NCI-H82 treated with DMSO at 0.1 percent for 48 hours (cell line): ENCODE data around the gene ADRB2.

Experiments used
- DNase-seq: peaks from one replicate; lab custom pipeline; 2025; ENCODE audit not compliant: unreplicated experiment; lab: John Stamatoyannopoulos, UW

Gene ADRB2

DNA sequence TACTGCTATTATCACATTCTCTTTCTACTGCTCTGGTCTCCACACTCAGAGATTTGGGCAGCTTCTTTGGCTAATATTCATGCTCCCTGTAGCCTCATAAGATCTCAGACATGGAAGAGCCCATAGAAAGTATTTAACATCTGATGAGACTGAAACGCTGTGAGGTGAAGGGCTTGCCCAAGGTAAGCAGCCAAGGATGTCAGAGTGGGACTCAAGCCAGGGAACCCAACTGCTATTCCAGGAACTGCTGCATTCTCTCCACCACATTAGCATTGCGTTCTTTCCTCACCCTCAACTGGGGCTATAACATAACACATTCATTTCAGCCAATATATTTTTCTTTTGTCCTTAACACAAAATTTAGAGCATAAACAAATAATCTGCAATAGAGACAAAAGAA, 3.8 kb downstream of the ADRB2 start:
- DNase-seq, result no peak

DNA sequence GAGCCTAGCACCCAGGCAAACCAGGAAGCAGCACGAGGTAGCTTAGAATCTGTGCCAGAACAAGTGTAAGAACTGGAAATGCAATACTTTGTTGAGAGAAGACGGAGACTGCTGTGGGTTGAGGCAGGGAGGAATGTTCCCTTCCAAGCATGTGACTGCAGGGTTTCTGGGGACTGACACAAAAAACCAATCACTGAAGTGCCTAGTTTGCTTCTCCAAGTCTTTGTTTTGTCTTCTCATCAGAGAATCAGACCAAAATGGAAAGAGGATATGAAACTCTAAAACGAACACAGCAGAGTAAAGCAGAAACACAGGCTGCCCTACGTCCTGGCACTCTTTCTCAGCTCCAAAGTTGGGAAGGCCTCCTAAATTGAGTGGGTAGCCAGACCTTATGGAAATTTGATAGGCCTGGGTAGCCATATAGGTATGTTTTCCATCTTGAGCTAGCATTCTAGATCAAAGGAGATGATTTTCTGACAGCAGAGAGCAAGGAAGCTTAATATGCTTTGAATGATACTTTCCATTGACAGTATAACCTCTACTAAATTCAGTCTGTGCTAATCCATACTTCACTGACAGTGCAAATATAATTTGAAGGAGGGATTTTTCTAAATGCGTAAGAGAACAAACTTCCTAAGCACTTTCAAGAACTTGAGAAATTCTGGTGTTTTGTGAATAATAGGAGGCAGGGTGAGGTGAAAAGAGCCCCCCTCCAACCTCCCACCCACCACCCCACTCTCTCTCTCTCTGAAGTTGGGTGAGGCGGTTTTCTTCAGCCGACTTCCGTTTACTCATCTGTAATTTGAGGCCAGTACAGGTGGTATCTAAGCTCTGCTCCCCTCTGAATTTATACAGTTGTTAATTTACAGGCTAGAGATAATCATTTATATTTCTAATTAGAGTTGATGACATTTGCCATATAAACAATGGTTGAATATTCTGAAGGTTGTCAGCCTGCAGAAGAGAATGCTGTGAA, 5.5 kb downstream of the ADRB2 start:
- no peak for DNase-seq

DNA sequence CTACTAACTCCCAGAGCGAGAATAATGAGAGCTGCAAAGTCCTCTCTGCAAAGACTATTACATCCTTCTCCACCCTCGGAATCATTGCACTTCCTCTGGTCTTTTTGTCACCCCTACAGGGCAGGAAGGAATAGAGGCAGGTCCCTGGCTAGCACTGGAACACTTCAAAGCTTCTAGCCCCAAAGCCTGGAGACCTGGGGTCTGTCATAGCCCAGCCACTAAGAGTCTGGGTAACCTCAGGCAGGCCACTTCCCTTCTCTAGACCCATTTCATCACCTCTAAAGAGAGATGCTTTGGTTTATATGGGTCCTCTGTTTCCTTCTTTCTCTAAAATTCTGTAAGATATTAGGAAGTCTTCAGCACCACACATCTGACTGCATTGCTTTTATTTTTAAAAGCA, 6.7 kb downstream of the ADRB2 start:
- no peak for DNase-seq

DNA sequence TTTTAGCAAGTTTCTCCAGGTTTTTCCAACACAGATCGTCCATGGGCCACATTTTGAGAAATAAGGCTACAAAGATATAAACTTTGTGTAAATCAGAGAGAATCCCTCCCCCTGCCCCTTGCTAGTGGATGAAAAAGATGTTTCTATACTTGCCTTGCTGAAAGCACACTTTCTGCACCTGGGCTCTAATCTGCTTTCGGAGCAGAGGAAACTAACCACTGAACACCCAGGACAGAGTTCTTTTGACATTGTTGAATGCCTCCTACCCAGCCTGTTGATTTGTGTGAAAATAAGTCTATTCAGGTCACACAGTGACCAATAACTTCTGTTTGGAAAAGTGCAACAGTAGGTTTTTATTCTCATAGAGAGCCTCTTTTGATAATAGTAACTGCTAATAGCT, 7.5 kb downstream of the ADRB2 start:
- DNase-seq, result no peak

DNA sequence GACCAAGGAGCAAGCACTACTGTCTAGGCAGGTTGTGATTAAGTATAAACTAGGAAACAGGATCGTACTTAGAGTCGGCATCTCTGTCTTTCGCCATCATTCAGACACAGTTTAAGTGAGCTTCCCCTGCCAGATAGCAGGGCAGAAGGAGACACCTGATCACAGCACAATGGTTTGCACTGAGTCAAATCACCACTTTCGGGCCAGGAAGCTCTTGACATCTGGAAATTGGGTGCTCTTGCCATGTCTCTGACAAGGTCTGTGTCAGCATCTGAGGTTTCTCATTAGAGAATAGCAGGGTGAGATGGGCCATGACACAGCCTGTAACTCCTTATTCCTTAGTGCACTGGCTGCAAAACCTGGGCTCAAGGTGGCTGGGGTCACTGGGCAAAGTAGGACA, 8.3 kb downstream of the ADRB2 start:
- DNase-seq, result no peak

DNA sequence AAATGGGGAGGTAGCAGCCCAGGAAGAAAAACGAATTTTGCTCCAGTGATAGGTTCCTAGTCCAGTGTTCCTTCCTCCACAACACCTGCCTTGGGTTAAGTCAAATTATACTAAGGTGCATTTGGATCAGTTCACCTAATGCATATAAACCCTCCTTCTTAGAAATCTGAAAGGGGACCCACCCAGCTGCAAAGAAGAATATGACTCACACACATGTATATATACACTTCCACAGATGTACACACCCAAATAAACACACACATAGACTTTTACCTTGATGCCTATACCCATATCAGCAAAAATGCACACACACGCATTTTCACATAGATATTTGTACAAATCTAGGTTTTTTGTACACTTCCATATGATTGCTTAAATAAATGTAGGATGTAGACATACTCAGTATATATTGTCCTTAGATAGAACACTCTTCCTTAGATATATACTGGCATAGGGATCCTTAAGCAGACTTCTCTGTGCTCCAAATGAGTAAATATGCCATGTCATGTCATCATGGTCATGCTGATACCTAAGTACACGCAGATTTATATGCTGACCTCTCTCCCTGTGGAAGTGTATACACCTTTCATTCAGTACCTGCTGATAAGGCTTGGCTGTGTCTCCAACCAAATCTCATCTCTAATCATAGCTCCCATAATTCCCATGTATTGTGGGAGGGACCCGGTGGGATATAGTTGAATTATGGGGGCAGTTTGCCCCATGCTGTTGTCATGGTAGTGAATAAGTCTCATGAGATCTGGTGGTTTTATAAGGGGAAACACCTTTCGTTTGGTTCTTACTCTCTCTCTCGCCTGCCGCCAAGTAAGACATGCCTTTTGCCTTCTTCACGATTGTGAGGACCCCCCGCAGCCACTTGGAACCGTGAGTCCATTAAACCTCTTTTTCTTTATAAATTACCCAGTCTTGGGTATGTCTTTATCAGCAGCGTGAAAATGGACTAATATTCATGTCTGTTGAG, 10.2 kb downstream of the ADRB2 start:
- no peak for DNase-seq

DNA sequence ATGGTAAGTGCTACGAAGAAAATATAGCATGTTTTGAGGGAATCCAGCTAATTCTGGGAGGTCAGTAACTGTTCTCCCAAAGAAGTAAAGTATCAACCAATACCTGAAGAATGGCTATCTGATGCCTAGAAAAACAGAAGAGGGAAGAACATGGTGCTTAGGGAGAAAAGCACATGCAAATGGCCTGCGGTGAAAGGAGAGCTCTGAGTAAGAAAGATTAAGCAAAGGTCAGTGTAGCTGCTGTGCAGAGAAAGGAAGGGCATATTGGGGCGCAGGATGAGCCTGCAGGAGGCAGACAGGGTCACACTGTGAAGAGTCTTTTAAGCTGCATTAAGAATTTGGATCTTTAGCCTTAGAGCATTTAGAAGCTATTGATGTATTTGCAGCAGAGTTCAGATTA, 11.0 kb downstream of the ADRB2 start:
- DNase-seq, result no peak

DNA sequence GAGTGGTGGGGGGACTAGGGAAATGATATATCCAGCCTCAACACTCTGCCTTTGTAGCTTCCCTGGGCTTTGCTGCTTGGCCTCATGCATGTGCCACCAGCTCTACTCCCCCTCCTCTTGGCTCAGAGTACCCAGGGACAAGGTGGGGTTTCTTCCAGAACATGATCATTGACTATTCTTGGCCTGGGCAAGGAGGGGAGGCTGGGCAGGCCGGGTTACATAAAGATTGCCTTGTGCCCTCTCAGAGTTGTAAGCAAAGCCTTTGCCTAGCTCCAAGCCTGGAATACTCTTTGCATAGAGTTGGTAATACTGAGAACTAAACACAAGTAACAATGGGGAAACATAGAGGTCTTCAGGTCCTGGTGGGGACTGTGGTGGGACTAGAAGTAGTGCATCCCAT, 11.9 kb downstream of the ADRB2 start:
- no peak for DNase-seq

DNA sequence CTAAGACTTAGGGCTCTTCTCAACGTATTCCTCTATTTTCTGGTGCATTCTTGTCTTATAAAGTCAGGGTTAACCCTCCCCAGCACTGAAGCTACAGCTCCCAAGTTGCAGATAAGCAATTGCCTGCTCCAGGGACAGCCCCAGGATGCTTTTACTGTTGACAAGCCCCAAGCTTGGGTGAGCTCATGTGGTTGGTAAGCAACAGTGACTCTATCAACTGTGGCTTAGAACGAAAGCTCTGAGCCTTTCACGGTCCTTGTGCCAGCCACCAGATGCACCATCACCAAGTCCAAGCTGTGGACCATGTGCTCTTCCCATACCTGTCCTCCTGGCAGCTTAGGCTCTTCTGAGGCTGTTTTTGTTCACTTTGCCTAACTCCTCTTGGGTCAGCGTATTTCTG, 13.5 kb downstream of the ADRB2 start:
- DNase-seq, result no peak

DNA sequence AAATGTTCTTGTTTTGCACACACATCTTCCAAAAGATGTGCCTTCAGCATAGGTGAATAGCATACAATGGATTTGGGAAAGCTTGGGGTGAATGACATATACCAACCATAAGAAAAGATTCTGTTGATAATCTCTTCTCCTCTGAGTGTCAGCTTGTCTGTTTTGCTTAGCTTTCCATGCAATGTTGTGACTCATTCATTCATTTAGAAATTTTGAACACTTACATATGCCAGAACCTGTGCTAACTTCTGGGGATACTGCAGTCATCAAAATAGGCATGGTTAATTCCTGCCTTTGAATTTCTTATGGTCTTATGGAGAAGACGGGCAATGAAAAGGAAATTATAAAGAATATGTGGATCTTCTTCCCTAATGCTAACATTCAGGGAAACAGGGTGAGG, 14.1 kb downstream of the ADRB2 start:
- DNase-seq, result no peak

DNA sequence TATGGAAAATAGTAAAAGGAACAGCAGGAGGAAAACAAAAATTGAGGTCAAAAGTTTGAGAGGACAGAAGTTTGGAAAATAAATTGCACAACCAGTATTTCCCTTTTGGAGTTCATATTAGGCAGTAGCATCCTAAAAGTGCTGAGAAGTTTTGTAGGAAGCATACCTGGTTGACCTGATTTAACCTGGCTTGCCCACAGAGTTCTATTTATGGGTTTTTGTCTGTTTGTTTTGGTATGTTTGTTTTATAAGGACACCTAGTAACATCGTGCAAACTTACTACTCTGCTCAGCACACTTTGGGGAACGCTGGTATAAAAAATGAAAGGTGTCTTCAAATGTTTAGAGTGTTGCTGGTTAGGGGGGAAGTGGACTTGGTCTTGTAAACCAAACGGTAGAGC, 15.1 kb downstream of the ADRB2 start:
- no peak for DNase-seq

DNA sequence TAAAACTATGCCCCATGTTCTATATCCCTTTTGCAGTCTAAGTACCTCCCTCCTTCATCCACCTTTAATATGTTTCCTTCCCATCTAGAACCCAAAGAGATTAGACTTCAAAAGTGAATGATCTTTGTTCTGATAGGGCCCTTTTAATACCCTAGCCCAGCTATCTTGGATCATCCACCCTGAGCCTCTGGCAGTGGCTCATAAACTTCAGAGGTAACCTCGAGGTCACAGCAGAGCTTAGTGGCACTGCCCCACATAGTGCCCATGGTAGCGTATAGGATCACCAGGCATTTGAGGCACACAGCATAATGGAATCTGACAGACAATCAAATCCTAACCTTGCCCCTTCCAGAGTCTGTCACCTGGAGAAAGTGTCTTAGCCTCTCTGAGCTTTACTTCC, 15.8 kb downstream of the ADRB2 start:
- no peak for DNase-seq

DNA sequence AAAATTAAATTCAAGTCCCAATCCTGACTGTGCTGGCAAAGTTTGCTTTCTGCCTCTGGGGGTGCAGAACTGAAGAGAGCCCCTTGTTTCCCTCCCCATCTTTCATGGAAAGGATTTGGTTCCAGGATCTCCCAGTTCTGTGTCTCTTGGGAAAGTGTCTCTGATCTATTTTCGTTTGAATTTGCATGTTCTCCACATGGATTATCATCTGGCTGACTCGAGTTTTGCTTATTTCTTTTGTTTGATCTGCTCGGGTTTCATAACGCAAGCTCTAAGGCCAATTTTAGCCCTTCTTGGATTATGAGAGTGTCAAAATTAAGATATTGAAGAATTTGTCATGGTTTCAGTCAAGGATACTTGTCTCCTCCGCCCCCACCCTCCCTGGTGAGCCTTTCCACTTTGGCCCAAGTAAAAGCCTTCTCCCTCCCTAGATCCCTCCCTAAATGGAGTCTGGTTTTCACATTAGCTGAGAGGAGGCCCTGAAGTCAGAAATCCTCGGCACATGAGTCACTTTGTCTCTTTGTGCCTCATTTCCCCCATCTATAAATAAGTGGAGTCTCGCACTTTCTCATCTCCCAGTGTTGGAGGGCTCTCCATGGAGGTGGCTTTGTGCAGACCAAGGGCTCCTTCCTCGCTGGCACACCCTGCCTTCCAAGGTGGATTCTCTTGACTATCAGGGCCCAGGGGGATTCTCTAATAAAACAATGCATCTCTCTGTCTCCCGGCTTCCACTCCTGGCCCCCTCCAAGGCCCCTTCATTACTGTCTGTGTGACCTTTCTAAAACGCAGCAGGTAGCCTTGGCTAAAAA, 17.3 kb downstream of the ADRB2 start:
- no peak for DNase-seq

DNA sequence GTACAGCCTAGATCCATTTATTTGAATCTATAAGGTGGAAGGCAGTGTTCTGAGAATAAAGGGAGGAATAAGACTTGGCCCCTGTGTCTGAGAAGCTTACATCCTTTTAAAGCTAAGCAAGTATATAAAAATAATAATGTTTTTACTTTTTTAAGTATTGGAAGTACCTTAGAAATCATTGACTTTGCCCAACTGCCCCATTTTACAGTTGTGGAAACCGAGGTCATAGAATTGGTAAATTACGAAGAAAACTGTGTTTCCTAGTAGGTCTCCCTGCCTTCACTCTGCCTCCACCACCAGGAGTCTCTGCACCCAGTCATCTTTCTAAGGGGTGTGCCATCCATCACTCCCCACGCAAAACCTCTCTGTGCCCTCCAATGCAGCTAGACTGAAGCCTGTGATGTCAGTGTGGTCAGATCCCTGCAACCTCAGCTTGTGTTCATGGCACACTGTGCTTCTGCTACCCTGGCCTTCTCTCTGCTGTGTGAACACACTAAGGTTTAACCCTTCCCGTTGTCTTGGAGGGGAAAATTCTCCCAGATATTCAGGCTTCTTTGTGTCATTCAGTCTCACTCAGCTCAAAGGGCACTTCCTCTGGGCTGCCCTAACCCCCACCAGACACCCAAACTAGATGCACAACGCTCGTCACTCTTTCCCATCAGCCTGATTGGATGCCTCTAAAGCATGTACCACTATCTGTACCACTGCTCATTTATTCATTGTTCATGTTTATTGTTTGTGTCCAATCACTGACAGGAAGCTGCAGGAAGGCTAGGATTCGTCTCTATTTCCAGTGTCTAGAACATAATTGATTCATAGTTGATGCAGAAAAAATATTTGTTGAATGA, 18.2 kb downstream of the ADRB2 start:
- DNase-seq, result no peak

DNA sequence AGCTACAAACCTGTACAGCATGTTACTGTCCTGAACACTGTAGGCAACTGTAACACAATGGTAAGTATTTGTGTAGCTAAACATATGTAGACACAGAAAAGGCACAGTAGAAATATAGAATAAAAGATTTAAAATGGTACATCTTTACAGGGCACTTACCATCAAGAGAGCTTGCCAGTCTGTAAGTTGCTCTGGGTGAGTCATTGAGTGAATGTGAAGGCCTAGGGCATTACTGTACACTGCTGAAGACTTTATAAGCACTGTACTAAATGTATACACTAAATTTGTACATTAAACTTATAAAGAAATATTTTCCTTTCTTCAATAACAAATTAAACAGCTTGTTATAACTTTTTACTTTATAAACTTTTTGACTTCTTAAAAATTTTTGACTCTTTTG, 20.5 kb downstream of the ADRB2 start:
- DNase-seq, result no peak

DNA sequence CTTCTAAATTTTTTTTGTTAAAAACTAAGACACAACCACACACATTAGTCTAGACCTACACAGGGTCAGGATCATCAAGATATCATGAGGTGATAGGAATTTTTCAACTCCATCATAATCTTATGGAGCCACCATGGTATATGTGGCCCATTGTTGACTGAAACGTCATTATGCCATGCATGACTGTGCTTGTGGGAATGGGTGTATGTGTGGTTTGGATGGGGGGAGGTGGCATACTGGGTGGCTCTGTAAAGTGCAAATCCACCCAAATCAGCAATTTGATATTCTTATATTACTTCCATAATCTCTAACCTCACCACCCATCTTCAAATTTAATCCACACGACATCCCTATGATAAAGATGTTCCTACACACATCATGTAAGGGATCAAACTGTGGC, 21.0 kb downstream of the ADRB2 start:
- no peak for DNase-seq

DNA sequence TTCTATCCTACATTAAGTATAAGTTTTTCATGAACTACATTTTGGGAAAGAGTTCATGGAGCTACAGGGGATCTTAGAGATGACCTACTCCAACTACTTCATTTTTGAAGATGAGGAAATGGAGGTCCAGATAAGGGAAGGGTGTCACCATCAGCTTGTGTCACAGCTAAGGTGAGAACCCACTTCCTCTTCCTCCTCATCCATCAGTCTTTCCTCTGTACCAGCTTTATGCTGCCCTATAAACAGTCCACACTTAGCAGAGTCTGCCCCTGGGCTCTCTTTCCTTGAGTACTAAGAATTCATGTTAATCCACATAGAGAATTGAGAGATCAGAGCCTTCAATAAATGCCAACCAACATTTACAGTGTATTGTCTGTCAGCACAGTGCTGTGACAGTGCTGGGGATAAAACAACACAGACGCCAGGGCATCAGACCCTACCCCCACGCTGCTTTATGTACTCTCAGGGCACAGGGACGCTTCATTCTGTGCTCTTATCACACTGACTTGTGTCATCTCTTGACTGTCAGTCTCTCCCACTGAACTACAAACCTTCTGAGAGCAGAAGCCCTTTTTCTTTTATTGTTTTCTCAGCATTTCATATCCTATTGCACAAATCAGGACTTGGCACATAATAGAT, 22.1 kb downstream of the ADRB2 start:
- DNase-seq, result no peak

DNA sequence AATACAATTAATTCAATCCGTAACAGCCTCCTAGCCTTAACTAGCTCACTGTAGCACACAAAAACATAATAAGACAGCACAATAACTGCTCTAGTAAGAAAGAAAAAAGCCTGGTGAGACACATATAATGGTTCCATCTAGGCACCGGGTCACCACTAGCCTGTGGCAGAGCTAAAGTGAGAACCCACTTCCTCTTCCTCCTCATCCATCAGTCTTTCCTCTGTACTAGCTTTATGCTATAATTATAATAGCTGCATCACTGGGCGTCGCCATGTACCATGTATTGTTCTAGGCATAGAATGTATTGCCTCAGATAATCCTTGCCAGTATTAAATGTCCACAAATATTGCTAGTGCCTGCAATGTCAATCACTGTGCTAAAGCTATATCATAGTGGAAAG, 23.1 kb downstream of the ADRB2 start:
- no peak for DNase-seq

DNA sequence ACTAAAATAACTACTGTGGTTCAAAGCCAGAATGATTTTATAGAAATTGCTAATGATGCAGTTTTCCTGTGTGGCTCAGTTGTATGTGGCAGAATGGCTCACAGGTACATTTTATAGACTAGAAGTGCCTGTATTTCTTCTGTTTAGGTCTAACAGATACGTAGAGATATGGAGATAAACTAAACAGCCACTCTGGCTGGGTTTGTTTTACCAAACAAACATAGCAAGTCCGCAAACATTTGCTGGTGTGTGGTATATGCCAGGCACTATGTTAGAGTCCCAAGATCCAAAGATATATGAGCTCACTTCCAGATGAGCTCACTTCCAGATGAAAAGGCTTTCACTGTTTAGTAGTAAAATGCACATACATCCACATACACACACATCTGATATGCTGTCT, 24.4 kb downstream of the ADRB2 start:
- DNase-seq, result no peak

DNA sequence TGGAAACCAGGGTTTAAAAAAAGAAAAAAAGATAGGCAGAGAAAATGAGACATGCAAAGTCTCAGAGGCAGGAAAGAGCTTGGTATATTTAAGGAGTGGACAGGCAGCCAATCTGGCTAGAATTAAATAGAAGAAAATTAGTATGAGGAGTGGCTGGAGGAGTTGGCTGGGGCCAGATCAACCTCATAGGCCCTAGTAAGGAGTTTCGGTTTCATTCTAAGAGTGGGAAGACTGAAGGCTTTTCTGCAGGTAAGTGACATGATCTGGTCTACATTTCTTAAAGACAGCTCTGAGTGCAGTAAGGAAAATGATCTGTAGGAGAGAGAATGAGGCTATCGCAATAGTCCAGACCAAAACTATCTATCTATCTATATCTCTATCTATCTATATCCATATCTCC, 27.5 kb downstream of the ADRB2 start:
- DNase-seq, result no peak
